ENCODE results near the gene RNASE7. TPM values are rescaled to one million over a fixed set of nuclear protein-coding genes. Genes with fewer than 3 reads are reported as not detected.

Gene RNASE7
- total RNA-seq, 1 donor from 2014 or later: not detected

DNA sequence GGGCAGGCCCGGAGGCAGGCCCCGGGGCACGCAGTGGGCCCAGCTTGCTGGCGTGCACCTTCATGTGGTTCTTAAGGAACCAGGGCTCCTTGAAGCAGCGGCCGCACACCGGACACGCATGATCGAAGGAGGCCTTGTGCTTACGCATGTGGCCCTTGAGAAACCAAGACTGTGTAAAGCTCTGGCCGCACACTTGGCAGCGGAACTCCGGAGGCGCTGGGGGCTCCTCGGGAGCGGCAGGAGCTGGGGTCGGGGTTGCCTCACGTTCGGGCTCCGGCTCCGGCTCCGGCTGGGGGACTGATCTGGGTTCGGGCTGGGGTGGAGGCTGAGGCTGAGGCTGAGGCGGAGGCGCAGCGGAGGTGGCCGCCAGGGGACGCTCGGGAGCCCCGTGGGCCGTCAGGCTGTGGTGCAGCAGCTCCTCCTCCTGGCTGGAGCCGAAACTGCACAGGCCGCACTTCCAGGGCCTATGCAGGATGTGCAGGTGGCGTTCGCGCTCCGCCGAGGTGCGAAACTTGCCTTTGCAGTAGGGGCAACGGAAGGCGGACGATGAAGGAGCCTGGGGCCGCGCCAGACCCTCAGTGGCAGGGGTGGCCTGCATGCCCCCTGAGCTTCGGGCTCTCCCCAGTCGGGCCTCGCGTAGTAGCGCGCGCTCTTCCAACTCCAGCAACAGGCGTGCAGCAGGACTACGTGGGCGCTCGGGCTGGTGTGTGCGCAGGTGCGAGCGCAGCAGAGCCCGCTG, 50.3 kb downstream of the RNASE7 start:
- H2AFZ ChIP-seq (ENCODE audit: low read depth, low read length): no peak overlapping the region
- FAIRE-seq: peak; percentile 17

DNA sequence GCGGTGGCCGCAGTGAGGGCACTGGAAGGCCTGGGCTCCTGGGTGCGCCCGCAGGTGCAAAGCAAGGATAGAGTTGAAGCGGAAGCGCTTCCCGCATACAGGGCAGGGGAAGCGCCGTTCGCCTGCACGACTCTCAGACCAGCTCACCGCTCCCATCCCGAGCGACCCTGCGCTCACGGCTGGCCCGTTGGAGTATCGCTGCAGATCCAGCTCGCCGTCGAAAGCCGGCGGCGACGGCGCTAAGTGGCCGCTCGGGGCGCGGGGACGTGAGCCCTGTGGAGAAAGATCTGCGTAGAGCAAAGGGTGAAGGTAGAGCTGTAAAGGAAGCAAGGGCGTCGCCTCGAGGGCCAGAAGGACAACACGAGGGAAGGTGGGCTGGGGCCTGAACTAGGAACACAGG, 50.9 kb downstream of the RNASE7 start:
- peaks cover 7% of the 10 kb centered on the region for H3K36me3 ChIP-seq (ENCODE audit: insufficient read depth, low read length)
- H3K36me3 Mint-ChIP-seq (ENCODE audit: low read depth, unreplicated experiment): peaks cover 5% of the 10 kb centered on the region
- no peak for TF ChIP-seq EZH2 (IDR thresholded peaks at IDR 0.05; ENCODE audit: insufficient read depth, low read length)
- TF ChIP-seq, protein P1, sequence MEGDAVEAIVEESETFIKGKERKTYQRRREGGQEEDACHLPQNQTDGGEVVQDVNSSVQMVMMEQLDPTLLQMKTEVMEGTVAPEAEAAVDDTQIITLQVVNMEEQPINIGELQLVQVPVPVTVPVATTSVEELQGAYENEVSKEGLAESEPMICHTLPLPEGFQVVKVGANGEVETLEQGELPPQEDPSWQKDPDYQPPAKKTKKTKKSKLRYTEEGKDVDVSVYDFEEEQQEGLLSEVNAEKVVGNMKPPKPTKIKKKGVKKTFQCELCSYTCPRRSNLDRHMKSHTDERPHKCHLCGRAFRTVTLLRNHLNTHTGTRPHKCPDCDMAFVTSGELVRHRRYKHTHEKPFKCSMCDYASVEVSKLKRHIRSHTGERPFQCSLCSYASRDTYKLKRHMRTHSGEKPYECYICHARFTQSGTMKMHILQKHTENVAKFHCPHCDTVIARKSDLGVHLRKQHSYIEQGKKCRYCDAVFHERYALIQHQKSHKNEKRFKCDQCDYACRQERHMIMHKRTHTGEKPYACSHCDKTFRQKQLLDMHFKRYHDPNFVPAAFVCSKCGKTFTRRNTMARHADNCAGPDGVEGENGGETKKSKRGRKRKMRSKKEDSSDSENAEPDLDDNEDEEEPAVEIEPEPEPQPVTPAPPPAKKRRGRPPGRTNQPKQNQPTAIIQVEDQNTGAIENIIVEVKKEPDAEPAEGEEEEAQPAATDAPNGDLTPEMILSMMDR (IDR thresholded peaks at IDR 0.05; ENCODE audit: insufficient read depth, low read depth, low read length): no peak
- no peaks in the 10 kb centered on the region for H3K27me3 Mint-ChIP-seq (ENCODE audit: low read depth, unreplicated experiment)
- no peaks in the 10 kb centered on the region for H3K9me3 ChIP-seq (ENCODE audit: insufficient read depth, low read depth, low read length)
- H3K27me3 ChIP-seq (ENCODE audit: insufficient read depth, low read length): no peaks in the 10 kb centered on the region
- no peak overlapping the region for H3K4me2 ChIP-seq (ENCODE audit: low read length)
- H3K9me3 Mint-ChIP-seq (ENCODE audit: unreplicated experiment): no peaks in the 10 kb centered on the region
- DNase-seq (ENCODE audit: low read depth) (no peak), FAIRE-seq (no peak)
- no peaks in the 10 kb centered on the region for H3K79me2 ChIP-seq (ENCODE audit: insufficient read depth, low read length)
- H3K9ac ChIP-seq (ENCODE audit: low read length): no peak overlapping the region
- peaks cover 43% of the 10 kb centered on the region for H3K4me1 Mint-ChIP-seq (ENCODE audit: low read depth, unreplicated experiment)
- H2AFZ ChIP-seq (ENCODE audit: low read depth, low read length): no peak overlapping the region
- peaks cover 9% of the 10 kb centered on the region for H3K4me1 ChIP-seq (ENCODE audit: insufficient read depth, low read length)
- no peak overlapping the region for H3K4me3 ChIP-seq (ENCODE audit: insufficient read depth, low read depth, low read length)
- no peak overlapping the region for H3K27ac ChIP-seq (ENCODE audit: low read depth, low read length)
- H3K4me3 Mint-ChIP-seq (ENCODE audit: unreplicated experiment): peak overlapping the region; percentile 66
- peak overlapping the region; percentile 44 for H3K27ac Mint-ChIP-seq (ENCODE audit: unreplicated experiment)
- H4K20me1 ChIP-seq (ENCODE audit: insufficient read depth, low read length): peaks cover 50% of the 10 kb centered on the region

More for the DNA sequence above, 50.3 kb downstream of the RNASE7 start:
- Histone ChIP-seq H3K4me2 (ENCODE audit: low read length) (no peak overlapping the region), H3K27me3 (ENCODE audit: insufficient read depth, low read length) (no peaks in the 10 kb centered on the region), H3K36me3 (ENCODE audit: insufficient read depth, low read length) (peaks cover 7% of the 10 kb centered on the region), H3K9ac (ENCODE audit: low read length) (no peak overlapping the region), H3K27ac (ENCODE audit: low read depth, low read length) (no peak overlapping the region), H3K4me3 (ENCODE audit: insufficient read depth, low read depth, low read length) (no peak overlapping the region), H3K9me3 (ENCODE audit: insufficient read depth, low read depth, low read length) (no peaks in the 10 kb centered on the region), H4K20me1 (ENCODE audit: insufficient read depth, low read length) (peaks cover 53% of the 10 kb centered on the region), H3K4me1 (ENCODE audit: insufficient read depth, low read length) (peaks cover 13% of the 10 kb centered on the region), H3K79me2 (ENCODE audit: insufficient read depth, low read length) (no peaks in the 10 kb centered on the region)
- Mint-ChIP-seq H3K27ac (ENCODE audit: unreplicated experiment) (no peak overlapping the region), H3K36me3 (ENCODE audit: low read depth, unreplicated experiment) (peaks cover 9% of the 10 kb centered on the region), H3K9me3 (ENCODE audit: unreplicated experiment) (no peaks in the 10 kb centered on the region), H3K27me3 (ENCODE audit: low read depth, unreplicated experiment) (no peaks in the 10 kb centered on the region), H3K4me1 (ENCODE audit: low read depth, unreplicated experiment) (peaks cover 48% of the 10 kb centered on the region), H3K4me3 (ENCODE audit: unreplicated experiment) (peak overlapping the region; percentile 66)
- TF ChIP-seq, protein P1 (IDR thresholded peaks at IDR 0.05; ENCODE audit: insufficient read depth, low read depth, low read length): peak; percentile 94
- TF ChIP-seq EZH2 (IDR thresholded peaks at IDR 0.05; ENCODE audit: insufficient read depth, low read length): no peak
- DNase-seq (ENCODE audit: low read depth): no peak

Small RNAs within 50 kb of the gene (microRNA-seq; reads per million reads assigned to microRNA genes)
- gene MIR6717: not detected

Other genes with a start within 250 kb of the RNASE7 start
- gene RNASE1, start 239.5 kb upstream of the RNASE7 start, total RNA-seq: 4.7 and 5.3 TPM in 2 replicates
- not detected in 2 replicates for gene RNASE3, start 151.0 kb upstream of the RNASE7 start, total RNA-seq
- not detected in 2 replicates for gene RNASE2, start 86.9 kb upstream of the RNASE7 start, total RNA-seq
- gene METTL17, start 52.4 kb upstream of the RNASE7 start, total RNA-seq: 45.1 and 49.0 TPM in 2 replicates
- 0.30 TPM in 1 of 2 replicates, not detected in the other for gene SLC39A2, start 43.1 kb upstream of the RNASE7 start, total RNA-seq
- gene NDRG2, start 17.3 kb upstream of the RNASE7 start, total RNA-seq: 11.8 and 12.6 TPM in 2 replicates
- gene TPPP2, start 12.1 kb upstream of the RNASE7 start, total RNA-seq: not detected in 2 replicates
- gene RNASE13, start 7.6 kb upstream of the RNASE7 start, total RNA-seq: not detected in 2 replicates
- gene RNASE8, start 15.5 kb downstream of the RNASE7 start, total RNA-seq: not detected in 2 replicates
- gene ARHGEF40, start 27.9 kb downstream of the RNASE7 start, total RNA-seq: 99.9 and 129 TPM in 2 replicates
- gene ZNF219, start 56.3 kb downstream of the RNASE7 start, total RNA-seq: 24.2 and 31.9 TPM in 2 replicates
- gene TMEM253, start 58.7 kb downstream of the RNASE7 start, total RNA-seq: 1.4 and 2.2 TPM in 2 replicates
- not detected in 2 replicates for gene OR5AU1, start 113.7 kb downstream of the RNASE7 start, total RNA-seq
- 525 and 536 TPM in 2 replicates for gene HNRNPC, start 227.1 kb downstream of the RNASE7 start, total RNA-seq
- gene RPGRIP1, start 237.7 kb downstream of the RNASE7 start, total RNA-seq: not detected in 2 replicates

Measured in astrocyte (in vitro differentiated cells and primary cell).